GM12878 (cell line): ENCODE results near the gene CNST. TPM values are rescaled to one million over a fixed set of nuclear protein-coding genes. Genes with fewer than 3 reads are reported as not detected.

Experiments
- ATAC-seq: fragments of 200-7000 bp; cut with Tn5 transposase; 3 replicates; pipeline ENCODE4 v1.9.1; 2020; ENCODE audit warnings: mild to moderate bottlenecking, moderate library complexity
- BruUV-seq: library from RNA; stranded (reverse); fragments of 400-500 nt; replicated peaks from 2 replicates; lab custom pipeline; 2021; lab: Mats Ljungman, UMichigan
- CTCF ChIA-PET: fragments of 300-600 bp; sonication (Branson Sonifier 250); formaldehyde crosslinking; extraction: SDS; loops from one replicate; lab custom pipeline; 2021; ENCODE audit warnings: inconsistent platforms; lab: Yijun Ruan, JAX
- POLR2A ChIA-PET: fragments of 350-600 bp; formaldehyde crosslinking; extraction: SDS; loops from one replicate; lab custom pipeline; 2021; ENCODE audit warnings: inconsistent platforms; lab: Charles Lee
- RAD21 ChIA-PET: fragments of 300-600 bp; sonication (Branson Sonifier 250); formaldehyde crosslinking; loops from one replicate; lab custom pipeline; 2023; ENCODE audit warnings: antibody characterized with exemption; ENCODE audit not compliant: unreplicated experiment; lab: Charles Lee
- SMC1A ChIA-PET: fragments of 300-600 bp; sonication (Branson Sonifier 250); formaldehyde crosslinking; loops from one replicate; lab custom pipeline; 2023; ENCODE audit not compliant: unreplicated experiment, uncharacterized antibody; lab: Charles Lee
- DNase-seq: peaks from one replicate; pipeline ENCODE4 v3.0.0-alpha.2; 2011; ENCODE audit warnings: low read depth, low spot score
- FAIRE-seq: peaks from 3 replicates; lab custom pipeline; 2011; peaks lifted over from hg19 to GRCh38; lab: Jason Lieb, UNC
- H2AFZ ChIP-seq: 2 replicates; pipeline ENCODE4 v1.6.0; 2011; ENCODE audit warnings: low read depth, low read length, control low read depth; ENCODE audit not compliant: control insufficient read depth
- H3K27ac ChIP-seq: 2 replicates; pipeline ENCODE4 v1.5.1; 2011; ENCODE audit warnings: control low read depth; ENCODE audit not compliant: control insufficient read depth, insufficient read depth
- H3K27me3 ChIP-seq, 2 experiments: replicated peaks in 1 of 2; 2 replicates each; pipeline versions ENCODE4 v1.6.0 to v1.6.1; 2011; ENCODE audit warnings: low read length in 1 of 2; ENCODE audit not compliant: control insufficient read depth in 2 of 2, insufficient read depth in 2 of 2
- H3K36me3 ChIP-seq, 2 experiments: 2 replicates each; pipeline ENCODE4 v1.5.1; 2011; ENCODE audit warnings: low read length in 1 of 2; ENCODE audit not compliant: control insufficient read depth in 2 of 2, insufficient read depth in 2 of 2
- H3K4me1 ChIP-seq: 2 replicates; pipeline ENCODE4 v1.6.1; 2011; ENCODE audit warnings: mild to moderate bottlenecking, low read length, moderate library complexity, mixed read lengths; ENCODE audit not compliant: control insufficient read depth, insufficient read depth
- H3K4me2 ChIP-seq: 2 replicates; pipeline ENCODE4 v1.6.0; 2011; ENCODE audit warnings: control low read depth; ENCODE audit not compliant: control insufficient read depth, insufficient read depth
- H3K4me3 ChIP-seq: fragments of 200-600 bp; sonication (generic); 2 replicates; pipeline ENCODE4 v1.5.1; 2016
- H3K79me2 ChIP-seq: 2 replicates; pipeline ENCODE4 v1.6.0; 2011; ENCODE audit warnings: low read length; ENCODE audit not compliant: control insufficient read depth, insufficient read depth
- H3K9ac ChIP-seq: 2 replicates; pipeline ENCODE4 v1.8.0; 2011; ENCODE audit warnings: low read length, control low read depth, mixed read lengths; ENCODE audit not compliant: control insufficient read depth, insufficient read depth
- H3K9me3 ChIP-seq: replicated peaks from 3 replicates; pipeline ENCODE4 v1.5.1; 2011; ENCODE audit warnings: mild to moderate bottlenecking, low read length; ENCODE audit not compliant: control insufficient read depth, insufficient read depth
- H4K20me1 ChIP-seq: 2 replicates; pipeline ENCODE4 v1.6.0; 2011; ENCODE audit not compliant: control insufficient read depth, insufficient read depth
- CHD4 ChIP-seq: fragments of 200-600 bp; sonication (generic); IDR thresholded peaks from 2 replicates; pipeline ENCODE4 v1.6.1; 2016; ENCODE audit warnings: mild to moderate bottlenecking
- ELK1 ChIP-seq: IDR thresholded peaks from 2 replicates; pipeline ENCODE4 v1.6.1; 2012; ENCODE audit warnings: low read depth, low read length, improper control_type of control experiment
- IKZF1 ChIP-seq: fragments of 450-650 bp; conservative IDR thresholded peaks from 2 replicates; pipeline ENCODE4 v1.6.1; 2017; ENCODE audit warnings: antibody characterized with exemption, mild to moderate bottlenecking
- LARP7 ChIP-seq: fragments of 450-650 bp; IDR thresholded peaks from 2 replicates; pipeline ENCODE4 v1.6.1; 2017; ENCODE audit warnings: mild to moderate bottlenecking
- MLLT1 ChIP-seq: fragments of 450-650 bp; IDR thresholded peaks from 2 replicates; pipeline ENCODE4 v1.6.1; 2016; ENCODE audit warnings: mild to moderate bottlenecking
- MYB ChIP-seq: fragments of 150-350 bp; IDR thresholded peaks from 2 replicates; pipeline ENCODE4 v1.6.1; 2014; ENCODE audit warnings: mild to moderate bottlenecking, low read depth, low read length, borderline replicate concordance
- NFYA ChIP-seq: IDR thresholded peaks from 2 replicates; pipeline ENCODE4 v1.6.1; 2011; ENCODE audit warnings: low read depth, mild to moderate bottlenecking, low read length, improper control_type of control experiment, borderline replicate concordance
- NR2F1 ChIP-seq: fragments of 450-650 bp; conservative IDR thresholded peaks from 2 replicates; pipeline ENCODE4 v1.6.1; 2017; ENCODE audit warnings: mild to moderate bottlenecking
- RBBP5 ChIP-seq: fragments of 200-600 bp; sonication (generic); conservative IDR thresholded peaks from 2 replicates; pipeline ENCODE4 v1.6.1; 2016
- REST ChIP-seq: IDR thresholded peaks from 2 replicates; pipeline ENCODE4 v1.6.1; 2012; ENCODE audit warnings: mild to moderate bottlenecking, low read depth, low read length
- SREBF1 ChIP-seq: IDR thresholded peaks from 2 replicates; pipeline ENCODE4 v1.6.1; 2012; ENCODE audit warnings: mild to moderate bottlenecking, low read length
- TCF3 ChIP-seq: IDR thresholded peaks from 2 replicates; pipeline ENCODE4 v1.6.1; 2012; ENCODE audit warnings: low read depth, mild to moderate bottlenecking, low read length, borderline replicate concordance; ENCODE audit not compliant: insufficient read depth
- ZNF24 ChIP-seq: fragments of 450-650 bp; IDR thresholded peaks from 2 replicates; pipeline ENCODE4 v1.6.1; 2017; ENCODE audit warnings: antibody characterized with exemption, mild to moderate bottlenecking
- WGBS: methylation state at CpG from one replicate; pipeline ENCODE4 v1.1.6; 2016; ENCODE audit warnings: low lambda C conversion rate; ENCODE audit not compliant: insufficient replicate concordance, insufficient coverage; ENCODE audit errors: missing lambda C conversion rate; 5-methylcytosine and 5-hydroxymethylcytosine counted together
- in situ Hi-C: fragments of 300-500 bp; cut with MboI; formaldehyde crosslinking; loops from 9 replicates; pipeline ENCODE4 v1.14.3; 2018; ENCODE audit warnings: mixed read lengths
- intact Hi-C: fragments of 100-400 bp; cut with micrococcal nuclease; formaldehyde crosslinking; loops from one replicate; pipeline ENCODE4 v1.14.2; 2022; ENCODE audit not compliant: unreplicated experiment
- polyA plus RNA-seq, 11 experiments: library from polyadenylated mRNA; depleted of rRNA in 4 of 11; unstranded in 6 of 11; stranded (reverse) in 5 of 11; fragments of >200 nt; fragmentation: Nextera tagmentation in 4 of 11; fragmentation: Illumina TruSeq in 1 of 11; extraction: Ambion mirVana in 4 of 11; extraction: Trizol in 1 of 11; gene quantifications; 1 replicate in 1 of 11; 2 replicates in 10 of 11; pipeline versions ENCODE4 v1.2.1 to v1.2.3, GENCODE V29; 2011 to 2016; ENCODE audit warnings: inconsistent platforms in 2 of 11, missing spikeins in 2 of 11, low read depth in 1 of 11
- total RNA-seq, 4 experiments: library from RNA; depleted of rRNA in 3 of 4; stranded (reverse); fragments of >200 nt in 3 of 4; fragmentation: Illumina TruSeq in 1 of 4; extraction: Trizol in 1 of 4; gene quantifications; 2 replicates each; pipeline versions ENCODE4 v1.2.1 to v1.2.3, GENCODE V29; 2013 to 2021
- TF ChIP-seq, protein P1 (sequence below): IDR thresholded peaks from 2 replicates; pipeline ENCODE4 v1.6.1; 2012; ENCODE audit warnings: low read length, inconsistent platforms
- TF ChIP-seq, protein P2 (sequence below): IDR thresholded peaks from 2 replicates; pipeline ENCODE4 v1.6.1; 2011; ENCODE audit warnings: borderline replicate concordance, low read depth, mild to moderate bottlenecking, moderate library complexity, low read length; ENCODE audit not compliant: insufficient read depth, poor library complexity, severe bottlenecking

CNST gene
- total and polyA plus RNA-seq, 10 of the 15 experiments (the other 5 are each of a cell fraction or from before 2014, with no cell fraction given), result 4.8 to 16.2 (median 12.3) TPM

GRCh38 chr1:246638941-246639655 lies 72.8 kb downstream of the CNST start:
- ChIA-PET RAD21 (no interaction called here), CTCF (no interaction called here), SMC1A (interaction anchor here (0.7 to 1.6 kb wide), 3 partner anchors 9 to 14 kb away, joined by 3 to 5 read pairs (median 3); no protein-coding TSS in a partner anchor), POLR2A (no interaction called here)
- H3K79me2 ChIP-seq, result no peaks in the 10 kb centered on the region
- no peak overlapping the region for H3K9ac ChIP-seq
- H3K27me3 ChIP-seq, result no peaks in the 10 kb centered on the region
- in situ Hi-C loops (no loop called here), intact Hi-C loops (no loop called here)
- FAIRE-seq, result no peak
- peaks cover 4 to 6% of the 10 kb centered on the region in 2 experiments; a peak in 3 of 4 replicates for H3K36me3 ChIP-seq
- ATAC-seq, result no peak
- no peak overlapping the region for H2AFZ ChIP-seq
- BruUV-seq, result no TSS peak
- no peak overlapping the region for H3K27ac ChIP-seq
- H3K4me1 ChIP-seq, result no peaks in the 10 kb centered on the region
- H3K9me3 ChIP-seq, result no peaks in the 10 kb centered on the region
- 93% methylated on average over 16 of the region's 16 CpGs for WGBS
- DNase-seq, result no peak
- no peak overlapping the region for H3K4me3 ChIP-seq
- no peak overlapping the region for H3K4me2 ChIP-seq
- H4K20me1 ChIP-seq, result no peaks in the 10 kb centered on the region
- TF ChIP-seq NFYA (no peak), MYB (no peak), REST (no peak), NR2F1 (no peak), LARP7 (no peak), SREBF1 (no peak), RBBP5 (no peak), ZNF24 (no peak), IKZF1 (no peak), ELK1 (no peak), TCF3 (no peak), CHD4 (no peak), MLLT1 (no peak)
- TF ChIP-seq, protein P1, sequence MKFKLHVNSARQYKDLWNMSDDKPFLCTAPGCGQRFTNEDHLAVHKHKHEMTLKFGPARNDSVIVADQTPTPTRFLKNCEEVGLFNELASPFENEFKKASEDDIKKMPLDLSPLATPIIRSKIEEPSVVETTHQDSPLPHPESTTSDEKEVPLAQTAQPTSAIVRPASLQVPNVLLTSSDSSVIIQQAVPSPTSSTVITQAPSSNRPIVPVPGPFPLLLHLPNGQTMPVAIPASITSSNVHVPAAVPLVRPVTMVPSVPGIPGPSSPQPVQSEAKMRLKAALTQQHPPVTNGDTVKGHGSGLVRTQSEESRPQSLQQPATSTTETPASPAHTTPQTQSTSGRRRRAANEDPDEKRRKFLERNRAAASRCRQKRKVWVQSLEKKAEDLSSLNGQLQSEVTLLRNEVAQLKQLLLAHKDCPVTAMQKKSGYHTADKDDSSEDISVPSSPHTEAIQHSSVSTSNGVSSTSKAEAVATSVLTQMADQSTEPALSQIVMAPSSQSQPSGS, result no peak
- TF ChIP-seq, protein P2, sequence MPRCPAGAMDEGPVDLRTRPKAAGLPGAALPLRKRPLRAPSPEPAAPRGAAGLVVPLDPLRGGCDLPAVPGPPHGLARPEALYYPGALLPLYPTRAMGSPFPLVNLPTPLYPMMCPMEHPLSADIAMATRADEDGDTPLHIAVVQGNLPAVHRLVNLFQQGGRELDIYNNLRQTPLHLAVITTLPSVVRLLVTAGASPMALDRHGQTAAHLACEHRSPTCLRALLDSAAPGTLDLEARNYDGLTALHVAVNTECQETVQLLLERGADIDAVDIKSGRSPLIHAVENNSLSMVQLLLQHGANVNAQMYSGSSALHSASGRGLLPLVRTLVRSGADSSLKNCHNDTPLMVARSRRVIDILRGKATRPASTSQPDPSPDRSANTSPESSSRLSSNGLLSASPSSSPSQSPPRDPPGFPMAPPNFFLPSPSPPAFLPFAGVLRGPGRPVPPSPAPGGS, result no peak
